GM12872 (cell line): Measurements from ENCODE around the gene SLC35F1.

Experiments used
- TF ChIP-seq, protein P1 (sequence below): IDR thresholded peaks from 3 replicates; pipeline ENCODE4 v1.5.1; 2011; ENCODE audit warnings: low read depth, mild to moderate bottlenecking, low read length, moderate library complexity; ENCODE audit not compliant: insufficient read depth

SLC35F1 gene

DNA sequence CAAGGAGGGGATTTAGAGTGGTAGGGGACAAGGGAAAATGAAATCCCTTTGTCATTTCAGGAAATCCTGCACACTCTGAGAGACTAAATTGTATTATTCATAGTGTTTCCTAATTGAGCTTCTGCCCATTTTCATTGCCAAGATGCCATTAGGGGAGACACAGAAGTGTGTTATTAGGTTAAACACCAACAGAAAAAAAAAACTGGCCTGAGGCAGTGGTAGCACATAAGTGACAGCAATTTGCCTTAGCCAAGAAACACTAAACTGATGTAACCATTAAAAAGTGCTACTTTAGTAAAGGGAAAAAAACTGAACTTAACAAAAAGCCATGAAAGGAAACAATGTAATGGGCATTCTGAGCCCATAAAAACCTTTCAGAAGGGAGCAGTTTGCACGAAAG is 370.6 kb downstream of the SLC35F1 start:
- TF ChIP-seq, protein P1, sequence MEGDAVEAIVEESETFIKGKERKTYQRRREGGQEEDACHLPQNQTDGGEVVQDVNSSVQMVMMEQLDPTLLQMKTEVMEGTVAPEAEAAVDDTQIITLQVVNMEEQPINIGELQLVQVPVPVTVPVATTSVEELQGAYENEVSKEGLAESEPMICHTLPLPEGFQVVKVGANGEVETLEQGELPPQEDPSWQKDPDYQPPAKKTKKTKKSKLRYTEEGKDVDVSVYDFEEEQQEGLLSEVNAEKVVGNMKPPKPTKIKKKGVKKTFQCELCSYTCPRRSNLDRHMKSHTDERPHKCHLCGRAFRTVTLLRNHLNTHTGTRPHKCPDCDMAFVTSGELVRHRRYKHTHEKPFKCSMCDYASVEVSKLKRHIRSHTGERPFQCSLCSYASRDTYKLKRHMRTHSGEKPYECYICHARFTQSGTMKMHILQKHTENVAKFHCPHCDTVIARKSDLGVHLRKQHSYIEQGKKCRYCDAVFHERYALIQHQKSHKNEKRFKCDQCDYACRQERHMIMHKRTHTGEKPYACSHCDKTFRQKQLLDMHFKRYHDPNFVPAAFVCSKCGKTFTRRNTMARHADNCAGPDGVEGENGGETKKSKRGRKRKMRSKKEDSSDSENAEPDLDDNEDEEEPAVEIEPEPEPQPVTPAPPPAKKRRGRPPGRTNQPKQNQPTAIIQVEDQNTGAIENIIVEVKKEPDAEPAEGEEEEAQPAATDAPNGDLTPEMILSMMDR = no peak

DNA sequence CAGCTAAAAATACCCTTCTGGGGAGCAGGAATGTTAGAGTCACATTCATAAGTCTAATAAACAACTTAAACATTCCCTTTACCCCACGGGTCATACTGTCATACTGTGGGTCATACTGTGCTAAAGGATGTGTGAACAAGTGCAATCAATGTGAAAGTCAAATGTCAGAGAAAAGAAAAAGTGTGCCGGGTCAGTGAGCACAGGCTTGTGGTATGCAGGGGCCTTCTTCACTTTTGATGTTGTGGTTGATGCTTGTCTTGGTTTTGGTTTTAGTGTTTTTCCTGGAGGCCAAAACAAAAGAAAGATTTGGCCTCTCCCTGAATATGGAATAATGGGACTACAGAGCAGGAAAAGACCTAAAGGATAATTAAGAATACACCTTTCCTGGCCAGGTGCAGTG is 373.1 kb downstream of the SLC35F1 start:
- TF ChIP-seq, protein P1 = no peak

DNA sequence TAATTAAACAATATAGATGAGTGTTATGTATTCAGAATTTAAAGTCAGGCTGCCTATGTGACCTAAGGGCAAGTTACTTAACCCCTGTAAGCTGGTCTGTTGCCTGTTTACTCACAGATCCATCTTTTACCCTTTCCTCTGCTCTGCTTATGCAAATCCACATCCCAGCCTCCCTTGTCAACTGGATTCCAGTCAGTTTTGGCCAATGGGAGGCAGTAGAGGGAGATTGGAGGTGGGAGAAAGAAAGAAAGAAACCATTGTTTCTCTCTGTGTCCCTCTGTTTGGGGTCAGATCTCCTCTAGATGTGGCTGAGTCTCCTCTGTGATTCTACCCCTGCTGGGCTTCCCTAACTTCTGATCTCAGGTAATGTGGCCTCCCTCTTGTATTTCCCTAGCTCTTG is 374.2 kb downstream of the SLC35F1 start:
- TF ChIP-seq, protein P1 = no peak

DNA sequence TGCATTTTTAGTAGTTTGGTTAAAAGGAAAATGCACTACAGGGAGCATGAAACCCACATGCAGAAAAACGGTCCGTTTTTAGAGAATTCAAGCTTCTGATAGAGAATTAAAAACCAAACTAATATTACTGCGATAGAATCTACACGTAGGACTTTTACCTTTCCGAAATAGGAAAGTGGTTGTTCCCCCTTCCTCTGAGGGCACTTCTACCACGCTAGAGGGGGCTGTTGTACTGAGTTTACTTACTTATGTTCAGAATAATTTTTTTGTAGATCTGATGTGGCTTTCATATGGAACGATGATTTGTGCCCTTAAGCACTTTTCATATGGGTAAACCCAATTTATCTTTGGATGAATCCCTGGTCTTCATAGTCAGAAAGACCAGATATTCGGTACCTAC is 376.7 kb downstream of the SLC35F1 start:
- TF ChIP-seq, protein P1 = peak; percentile 53

DNA sequence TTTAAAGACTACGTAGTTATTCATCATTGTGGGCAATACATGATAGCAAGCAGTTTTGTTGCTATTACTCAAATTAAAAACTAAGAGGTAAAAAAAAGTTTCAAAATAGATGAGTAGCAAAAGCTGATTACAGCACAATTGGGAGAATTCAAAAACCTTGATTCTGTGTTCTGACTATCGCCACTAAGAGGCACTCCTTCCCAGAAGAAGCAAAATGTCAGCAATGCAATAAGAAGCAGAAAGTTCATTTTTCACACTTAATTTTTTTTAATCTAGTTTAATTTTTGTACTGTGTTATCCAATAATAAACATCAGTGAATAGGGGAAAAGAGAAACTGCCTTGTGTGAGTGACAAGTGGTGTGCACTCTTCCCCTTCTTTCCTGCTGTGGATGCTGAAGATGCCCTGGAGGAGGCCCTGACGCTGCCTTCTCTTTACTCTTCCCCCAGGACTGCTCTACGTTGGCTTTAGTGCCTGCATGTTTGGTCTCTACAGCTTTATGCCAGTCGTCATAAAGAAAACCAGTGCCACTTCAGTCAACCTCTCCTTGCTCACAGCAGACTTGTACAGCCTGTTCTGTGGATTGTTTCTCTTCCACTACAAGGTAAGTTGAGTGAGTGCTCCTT is 377.8 kb downstream of the SLC35F1 start:
- TF ChIP-seq, protein P1 = peak; percentile 26; the same call in 1 of the 3 replicates

DNA sequence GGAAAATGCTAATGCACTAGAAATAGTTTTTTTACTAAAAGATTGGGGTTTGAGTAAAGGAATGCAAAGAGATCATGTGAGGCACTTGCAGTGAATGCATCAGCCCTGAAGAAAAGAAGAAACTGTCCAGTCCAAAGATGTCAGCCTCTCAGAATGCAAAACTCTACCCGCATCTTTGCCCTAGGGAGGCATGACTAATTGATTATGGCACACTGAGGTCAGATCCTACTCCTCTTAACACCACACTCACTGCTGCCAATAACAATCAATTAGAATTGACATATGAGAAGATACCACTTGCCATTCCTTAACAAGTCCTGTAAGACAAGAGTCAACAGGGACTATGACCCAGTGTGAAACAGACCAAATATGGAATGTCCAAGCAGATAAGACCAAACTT is 378.7 kb downstream of the SLC35F1 start:
- TF ChIP-seq, protein P1 = no peak

DNA sequence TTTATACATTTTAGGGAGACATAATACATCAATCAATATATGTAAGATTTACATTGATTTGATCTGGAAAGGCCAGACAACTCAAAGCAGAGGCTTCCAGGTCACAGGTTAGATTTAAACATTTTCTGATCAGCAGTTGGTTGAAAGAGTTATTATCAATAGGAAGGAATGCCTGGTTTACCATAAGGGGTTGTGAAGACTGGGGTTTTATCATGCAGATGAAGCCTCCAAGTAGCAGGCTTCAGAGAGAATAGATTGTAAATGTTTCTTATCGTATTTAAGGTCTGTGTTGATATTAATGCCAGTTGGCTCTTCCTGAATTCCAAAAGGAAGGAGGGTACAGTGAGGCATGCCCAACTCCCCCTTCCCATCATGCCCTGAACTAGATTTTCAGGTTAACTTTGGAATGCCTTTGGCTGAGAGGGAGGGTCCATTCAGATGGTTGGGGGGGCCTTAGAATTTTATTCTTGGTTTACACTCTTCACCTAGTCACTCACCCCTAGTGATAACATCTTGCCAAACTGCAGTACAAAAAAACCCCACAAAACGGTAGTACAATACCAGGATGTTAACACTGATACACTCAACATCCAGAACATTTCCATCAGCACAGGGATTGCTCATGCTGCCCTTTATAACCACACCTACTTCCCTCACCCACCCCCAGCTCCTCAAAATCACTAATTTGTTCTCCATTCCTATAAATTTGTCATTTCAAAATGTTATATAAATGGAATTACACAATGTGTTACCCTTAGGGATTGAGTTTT is 381.5 kb downstream of the SLC35F1 start:
- TF ChIP-seq, protein P1 = no peak
